Body of pancreas (tissue), 4 donors: ENCODE data around the gene GRM4. TPM values are rescaled to one million over a fixed set of nuclear protein-coding genes. Genes with fewer than 3 reads are reported as not detected.

Source experiments
- ATAC-seq: fragments of 150-250 bp; one replicate; pipeline ENCODE4 v1.9.1; 2016
- DNase-seq, 4 donors: peaks; one replicate each; pipeline ENCODE4 v3.0.0-alpha.2; 2019
- H3K27ac ChIP-seq, 4 donors: fragments of 200-600 bp; sonication (generic); 1 replicate in 3 of 4; 2 replicates in 1 of 4; pipeline versions ENCODE4 v1.5.1 to v1.6.1; 2016 to 2019; ENCODE audit warnings: mild to moderate bottlenecking in 1 of 4, mixed read lengths in 1 of 4, moderate library complexity in 1 of 4
- H3K27me3 ChIP-seq, 2 donors: fragments of 200-600 bp; sonication (generic); one replicate each; pipeline ENCODE4 v1.6.0; 2016; ENCODE audit warnings: mild to moderate bottlenecking in 1 of 2
- H3K36me3 ChIP-seq, 2 donors: fragments of 200-600 bp; sonication (generic); replicated peaks in 1 of 2; 2 replicates each; pipeline ENCODE4 v1.5.1; 2016; ENCODE audit warnings: low read depth in 2 of 2; ENCODE audit not compliant: insufficient read depth in 1 of 2
- H3K4me1 ChIP-seq: fragments of 200-600 bp; sonication (generic); one replicate; pipeline ENCODE4 v1.6.0; 2016
- H3K4me3 ChIP-seq, 2 donors: fragments of 200-600 bp; sonication (generic); 1 replicate in 1 of 2; 2 replicates in 1 of 2; pipeline ENCODE4 v1.5.1; 2016 to 2019
- H3K9me3 ChIP-seq, 3 donors: fragments of 200-600 bp; sonication (generic); 1 replicate in 2 of 3; 2 replicates in 1 of 3; pipeline ENCODE4 v1.5.1; 2016
- POLR2A ChIP-seq, 3 donors: fragments of 450-650 bp; IDR thresholded peaks; one replicate each; pipeline ENCODE4 v1.6.1; 2016; ENCODE audit warnings: antibody characterized with exemption in 3 of 3, mild to moderate bottlenecking in 2 of 3
- WGBS, 2 donors: methylation state at CpG; one replicate each; pipeline ENCODE4 v1.1.5; 2017; 5-methylcytosine and 5-hydroxymethylcytosine counted together
- intact Hi-C: fragments of 100-400 bp; cut with DNase I; formaldehyde crosslinking; loops from one replicate; pipeline ENCODE4 v1.15.1; 2023
- total RNA-seq, 2 donors: library from RNA; depleted of rRNA; stranded (reverse); fragments of >200 nt; gene quantifications; one replicate each; pipeline ENCODE4 v1.1.0, GENCODE V29; 2016
- TF ChIP-seq, protein P1 (sequence below), 7 experiments: fragments of 450-650 bp in 4 of 7; fragments of 200-600 bp in 3 of 7; sonication (generic) in 3 of 7; IDR thresholded peaks; one replicate each; pipeline ENCODE4 v1.5.1; 2016 to 2019; ENCODE audit warnings: antibody characterized with exemption in 7 of 7

The GRM4 gene
- total RNA-seq, 2 donors from 2014 or later, result 0.33 TPM; not detected in 1

DNA sequence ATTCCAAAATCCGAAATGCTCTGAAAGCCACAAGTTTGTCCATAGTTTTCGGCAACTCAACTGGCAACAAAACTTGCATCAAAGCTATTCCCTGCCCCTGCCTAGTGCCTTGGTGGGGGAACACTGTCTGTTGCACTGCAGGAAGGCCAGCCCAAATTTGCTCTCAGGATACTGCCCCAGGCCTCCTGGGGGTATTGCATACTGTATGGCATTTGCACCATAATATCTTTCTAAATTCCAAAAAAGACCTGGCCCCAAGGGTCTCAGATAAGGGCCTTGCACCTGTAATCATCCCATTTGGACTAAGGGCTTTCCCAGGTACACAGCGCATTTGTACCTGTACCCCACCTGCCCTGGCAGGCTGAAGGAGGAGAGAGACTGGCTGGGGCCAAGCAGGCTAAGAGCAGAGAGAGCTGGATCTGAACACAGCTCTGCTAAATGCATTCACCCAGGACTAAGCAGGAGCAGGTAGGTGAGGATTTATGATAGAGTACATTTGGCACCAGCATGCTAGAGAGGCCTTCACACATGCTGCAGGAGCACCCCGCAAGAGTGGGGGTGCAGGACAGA, 4.0 kb upstream of the GRM4 start:
- 74 to 78% methylated on average over 4 of the region's 4 CpGs for WGBS, 2 donors
- intact Hi-C loops, result loop anchor here (5.0 kb wide), 1 partner anchor 383 kb away; no protein-coding TSS in a partner anchor
- H3K4me3 ChIP-seq, result no peak overlapping the region
- ATAC-seq (no peak), DNase-seq (no peak)
- H3K4me1 ChIP-seq, result peaks cover 18% of the 10 kb centered on the region
- TF ChIP-seq POLR2A (IDR thresholded peaks at IDR 0.05), result no peak
- TF ChIP-seq, protein P1, sequence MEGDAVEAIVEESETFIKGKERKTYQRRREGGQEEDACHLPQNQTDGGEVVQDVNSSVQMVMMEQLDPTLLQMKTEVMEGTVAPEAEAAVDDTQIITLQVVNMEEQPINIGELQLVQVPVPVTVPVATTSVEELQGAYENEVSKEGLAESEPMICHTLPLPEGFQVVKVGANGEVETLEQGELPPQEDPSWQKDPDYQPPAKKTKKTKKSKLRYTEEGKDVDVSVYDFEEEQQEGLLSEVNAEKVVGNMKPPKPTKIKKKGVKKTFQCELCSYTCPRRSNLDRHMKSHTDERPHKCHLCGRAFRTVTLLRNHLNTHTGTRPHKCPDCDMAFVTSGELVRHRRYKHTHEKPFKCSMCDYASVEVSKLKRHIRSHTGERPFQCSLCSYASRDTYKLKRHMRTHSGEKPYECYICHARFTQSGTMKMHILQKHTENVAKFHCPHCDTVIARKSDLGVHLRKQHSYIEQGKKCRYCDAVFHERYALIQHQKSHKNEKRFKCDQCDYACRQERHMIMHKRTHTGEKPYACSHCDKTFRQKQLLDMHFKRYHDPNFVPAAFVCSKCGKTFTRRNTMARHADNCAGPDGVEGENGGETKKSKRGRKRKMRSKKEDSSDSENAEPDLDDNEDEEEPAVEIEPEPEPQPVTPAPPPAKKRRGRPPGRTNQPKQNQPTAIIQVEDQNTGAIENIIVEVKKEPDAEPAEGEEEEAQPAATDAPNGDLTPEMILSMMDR (IDR thresholded peaks at IDR 0.05), result no peak
- H3K9me3 ChIP-seq, result no peaks in the 10 kb centered on the region
- no peak overlapping the region for H3K27ac ChIP-seq
- H3K27me3 ChIP-seq, result peaks cover 0 to 20% of the 10 kb centered on the region in 2 donors
- no peaks in the 10 kb centered on the region for H3K36me3 ChIP-seq

DNA sequence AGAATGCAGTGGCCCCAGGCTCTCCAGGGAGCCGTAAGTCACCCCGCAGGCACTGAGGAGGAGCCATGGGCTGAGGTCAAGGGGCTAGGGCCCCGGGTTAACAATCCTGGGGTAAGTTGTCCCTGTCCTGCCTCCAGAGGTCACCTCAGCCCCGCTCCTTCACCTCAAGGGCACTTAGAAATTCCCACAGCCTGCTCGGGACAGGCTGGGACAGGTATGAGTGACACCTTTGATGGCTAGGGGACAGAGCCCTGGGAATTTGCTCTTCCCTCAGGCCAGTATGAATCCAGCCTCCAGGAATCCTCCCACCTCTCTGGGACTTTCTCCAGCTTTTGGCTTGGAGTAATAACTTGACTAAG, 3.5 kb upstream of the GRM4 start:
- peaks cover 0 to 23% of the 10 kb centered on the region in 2 donors for H3K27me3 ChIP-seq
- H3K36me3 ChIP-seq, result no peaks in the 10 kb centered on the region
- WGBS, 2 donors, result 38 to 40% methylated on average over 3 to 5 of the region's 5 CpGs
- intact Hi-C loops, result no loop called here
- peaks cover 18% of the 10 kb centered on the region for H3K4me1 ChIP-seq
- no peak for ATAC-seq
- no peaks in the 10 kb centered on the region for H3K9me3 ChIP-seq
- no peak for DNase-seq
- TF ChIP-seq, protein P1 (IDR thresholded peaks at IDR 0.05), result no peak
- TF ChIP-seq POLR2A (IDR thresholded peaks at IDR 0.05), result no peak
- H3K4me3 ChIP-seq, result no peak overlapping the region
- H3K27ac ChIP-seq, result no peak overlapping the region

DNA sequence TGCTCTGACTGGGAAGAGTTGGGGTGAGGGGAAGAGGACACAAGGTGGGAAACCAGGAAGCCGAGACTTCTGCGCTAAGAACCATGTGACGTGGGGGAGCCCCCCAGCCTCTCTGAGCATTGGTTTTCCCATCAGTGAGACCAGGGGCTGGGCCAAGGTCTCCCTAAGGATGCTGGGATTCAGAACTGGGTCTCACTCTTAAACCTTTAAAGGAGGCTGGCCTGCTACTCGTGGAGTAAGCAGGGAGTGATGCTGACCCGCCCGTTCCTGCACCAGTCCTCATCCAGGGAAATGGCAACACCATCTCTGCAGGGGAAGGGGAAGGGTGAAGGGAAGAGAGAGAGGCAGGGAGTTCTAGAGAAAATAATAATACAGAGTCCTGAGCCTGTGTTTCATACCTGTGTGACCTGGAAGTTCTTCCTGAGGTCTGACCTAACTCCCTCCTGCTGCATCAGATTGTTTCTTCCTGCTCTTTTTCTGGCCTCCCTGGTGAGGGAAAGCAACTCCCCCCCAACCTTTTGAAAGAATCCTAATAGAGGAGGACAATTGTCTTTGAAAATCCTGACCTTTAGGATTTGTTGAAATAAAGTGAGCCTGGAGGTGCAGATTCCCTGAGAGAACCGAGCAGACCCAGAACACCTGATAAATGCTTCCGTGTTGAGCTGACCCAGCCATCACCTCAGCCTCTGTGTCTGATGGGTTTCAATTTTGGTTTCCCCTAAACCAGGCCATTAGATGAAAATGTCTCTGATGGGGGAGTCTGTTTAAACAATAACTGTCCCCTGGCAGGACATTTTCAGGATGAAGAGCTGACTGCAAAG, 3.0 kb upstream of the GRM4 start:
- ATAC-seq (no peak), DNase-seq (no peak)
- WGBS, 2 donors, result 66% methylated on average over 8 of the region's 8 CpGs
- intact Hi-C loops, result no loop called here
- TF ChIP-seq, protein P1 (IDR thresholded peaks at IDR 0.05), result no peak
- no peak for TF ChIP-seq POLR2A (IDR thresholded peaks at IDR 0.05)
- no peaks in the 10 kb centered on the region for H3K36me3 ChIP-seq
- no peak overlapping the region for H3K4me3 ChIP-seq
- H3K9me3 ChIP-seq, result no peaks in the 10 kb centered on the region
- peaks cover 21% of the 10 kb centered on the region for H3K4me1 ChIP-seq
- H3K27ac ChIP-seq, result no peak overlapping the region
- H3K27me3 ChIP-seq, result peaks cover 0 to 29% of the 10 kb centered on the region in 2 donors

DNA sequence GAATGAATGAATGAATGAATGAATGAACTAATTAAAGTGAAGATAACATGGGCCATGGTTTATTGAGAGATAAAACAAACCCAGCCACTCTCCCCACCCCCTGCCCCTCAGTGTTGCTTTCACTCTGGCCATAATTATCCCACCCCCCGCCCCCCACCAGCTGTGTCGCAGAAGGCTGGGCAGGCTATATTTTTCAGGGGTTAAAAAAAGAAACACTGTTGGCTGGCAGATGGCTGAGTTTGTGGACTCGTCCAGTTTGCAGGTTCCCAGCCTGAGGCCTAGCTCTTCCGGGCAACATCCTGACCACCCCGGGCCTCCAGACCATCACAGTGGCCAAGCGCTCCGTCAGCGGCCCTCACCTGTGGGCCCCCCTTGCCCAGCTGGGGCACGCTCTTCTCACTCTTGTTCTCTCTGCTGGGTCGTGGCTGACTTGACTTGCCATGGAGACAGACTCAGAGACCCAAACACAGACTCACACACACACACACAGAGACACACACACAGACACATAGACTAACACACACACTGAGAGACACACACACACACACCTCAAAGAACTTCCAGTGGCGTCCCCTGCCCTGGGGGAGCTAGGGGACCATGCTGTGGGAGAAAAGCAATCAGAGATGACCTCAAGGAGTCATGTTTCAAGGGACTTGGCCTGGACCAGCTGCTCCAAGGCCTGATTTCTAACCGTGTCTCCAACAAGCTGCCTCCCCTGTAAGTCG, 2.2 kb upstream of the GRM4 start:
- intact Hi-C loops, result no loop called here
- H3K27me3 ChIP-seq, result peaks cover 0 to 35% of the 10 kb centered on the region in 2 donors
- DNase-seq, result no peak

More for the DNA sequence above, 2.2 kb upstream of the GRM4 start:
- Histone ChIP-seq H3K4me3 (no peak overlapping the region), H3K36me3 (no peaks in the 10 kb centered on the region), H3K9me3 (no peaks in the 10 kb centered on the region), H3K27ac (no peak overlapping the region), H3K4me1 (peaks cover 26% of the 10 kb centered on the region)
- 62 to 76% methylated on average over 12 to 13 of the region's 13 CpGs for WGBS, 2 donors
- TF ChIP-seq POLR2A (IDR thresholded peaks at IDR 0.05), result no peak
- TF ChIP-seq, protein P1 (IDR thresholded peaks at IDR 0.05), result no peak
- no peak for ATAC-seq
